Prostate gland (tissue), 2 donors: Measurements from ENCODE around the gene PSD2.

Experiments used
- POLR2A ChIP-seq: fragments of 450-650 bp; IDR thresholded peaks from one replicate; pipeline ENCODE4 v1.6.1; 2016; ENCODE audit warnings: antibody characterized with exemption, mild to moderate bottlenecking
- POLR2AphosphoS5 ChIP-seq: sonication (generic); formaldehyde crosslinking; IDR thresholded peaks from one replicate; pipeline ENCODE4 v1.6.1; 2017; ENCODE audit warnings: antibody characterized with exemption
- TF ChIP-seq, protein P1 (sequence below), 4 experiments: fragments of 200-600 bp in 2 of 4; fragments of 450-650 bp in 2 of 4; sonication (generic) in 2 of 4; IDR thresholded peaks; 1 replicate in 3 of 4; 2 replicates in 1 of 4; pipeline ENCODE4 v1.5.1; 2016 to 2019; ENCODE audit warnings: antibody characterized with exemption in 4 of 4, mild to moderate bottlenecking in 2 of 4, moderate library complexity in 2 of 4

- TF ChIP-seq, protein P1, sequence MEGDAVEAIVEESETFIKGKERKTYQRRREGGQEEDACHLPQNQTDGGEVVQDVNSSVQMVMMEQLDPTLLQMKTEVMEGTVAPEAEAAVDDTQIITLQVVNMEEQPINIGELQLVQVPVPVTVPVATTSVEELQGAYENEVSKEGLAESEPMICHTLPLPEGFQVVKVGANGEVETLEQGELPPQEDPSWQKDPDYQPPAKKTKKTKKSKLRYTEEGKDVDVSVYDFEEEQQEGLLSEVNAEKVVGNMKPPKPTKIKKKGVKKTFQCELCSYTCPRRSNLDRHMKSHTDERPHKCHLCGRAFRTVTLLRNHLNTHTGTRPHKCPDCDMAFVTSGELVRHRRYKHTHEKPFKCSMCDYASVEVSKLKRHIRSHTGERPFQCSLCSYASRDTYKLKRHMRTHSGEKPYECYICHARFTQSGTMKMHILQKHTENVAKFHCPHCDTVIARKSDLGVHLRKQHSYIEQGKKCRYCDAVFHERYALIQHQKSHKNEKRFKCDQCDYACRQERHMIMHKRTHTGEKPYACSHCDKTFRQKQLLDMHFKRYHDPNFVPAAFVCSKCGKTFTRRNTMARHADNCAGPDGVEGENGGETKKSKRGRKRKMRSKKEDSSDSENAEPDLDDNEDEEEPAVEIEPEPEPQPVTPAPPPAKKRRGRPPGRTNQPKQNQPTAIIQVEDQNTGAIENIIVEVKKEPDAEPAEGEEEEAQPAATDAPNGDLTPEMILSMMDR (IDR thresholded peaks at IDR 0.05) = no peak
- TF ChIP-seq POLR2AphosphoS5 = no peak
- no peak for TF ChIP-seq POLR2A
These were observed 47.1 kb upstream of the PSD2 start for GRCh38 chr5:139748505-139748826.
